ENCODE data around the gene TRMU. TPM values are rescaled to one million over a fixed set of nuclear protein-coding genes. Genes with fewer than 3 reads are reported as not detected.

TRMU gene
- polyA plus RNA-seq, 1 donor (not counting 4 experiments of a cell fraction or from before 2014, with no cell fraction given): 33.6 TPM

GRCh38 chr22:46337870-46338269 is 2.4 kb downstream of the TRMU start:
- H3K9me1 ChIP-seq (ENCODE audit: control insufficient read depth, extremely low read depth, insufficient read depth, low read length): no peaks in the 10 kb centered on the region
- H3K79me2 ChIP-seq (ENCODE audit: control insufficient read depth, insufficient read depth, low read length): peaks cover 38% of the 10 kb centered on the region
- peaks cover 10% of the 10 kb centered on the region for H3K4me1 ChIP-seq (ENCODE audit: control insufficient read depth, extremely low read depth, insufficient read depth, low read length)
- DNase-seq (ENCODE audit: low read depth, low spot score): no peak
- no peak overlapping the region for H3K27ac ChIP-seq (ENCODE audit: control insufficient read depth, insufficient read depth, low read length)
- H3K36me3 ChIP-seq (ENCODE audit: control insufficient read depth in 2 of 2, extremely low read depth in 1 of 2, insufficient read depth in 2 of 2, low read length in 2 of 2): peaks cover 20 to 29% of the 10 kb centered on the region in 2 experiments
- no peaks in the 10 kb centered on the region for H4K20me1 ChIP-seq (ENCODE audit: control insufficient read depth, extremely low read depth, insufficient read depth, low read length)
- H3K27me3 ChIP-seq (ENCODE audit: control insufficient read depth, extremely low read depth, insufficient read depth, low read length): no peaks in the 10 kb centered on the region
- no peaks in the 10 kb centered on the region for H3K9me3 ChIP-seq (ENCODE audit: control insufficient read depth, low read depth, low read length)
- TF ChIP-seq EZH2 (IDR thresholded peaks at IDR 0.05; ENCODE audit: low read length) (no peak), CTCF (optimal IDR thresholded peaks at IDR 0.05 in 1 of 3, IDR thresholded peaks at IDR 0.05 in 1 of 3, conservative IDR thresholded peaks at IDR 0.05 in 1 of 3; ENCODE audit: extremely low read depth in 1 of 3, insufficient read depth in 2 of 3, low read length in 3 of 3) (no peak)
- no peak overlapping the region for H2AFZ ChIP-seq (ENCODE audit: control insufficient read depth, low read length)
- no peak overlapping the region for H3K9ac ChIP-seq (ENCODE audit: control insufficient read depth, extremely low read depth, insufficient read depth, low read length)
- dilution Hi-C loops (cut with MboI; ENCODE audit: extremely low pct_ligation_motif_present, low sequenced_read_pairs): no loop called here
- FAIRE-seq: no peak
- H3K4me2 ChIP-seq (ENCODE audit: control insufficient read depth, extremely low read depth, insufficient read depth, low read depth, low read length): no peak overlapping the region
- no peak overlapping the region for H3K4me3 ChIP-seq (ENCODE audit: control insufficient read depth in 2 of 3, extremely low read depth in 1 of 3, insufficient read depth in 2 of 3, low read depth in 1 of 3, low read length in 3 of 3)

- dilution Hi-C loops (cut with MboI; ENCODE audit: extremely low pct_ligation_motif_present, low sequenced_read_pairs): no loop called here
- TF ChIP-seq EZH2 (IDR thresholded peaks at IDR 0.05; ENCODE audit: low read length) (no peak), CTCF (optimal IDR thresholded peaks at IDR 0.05 in 1 of 3, IDR thresholded peaks at IDR 0.05 in 1 of 3, conservative IDR thresholded peaks at IDR 0.05 in 1 of 3; ENCODE audit: extremely low read depth in 1 of 3, insufficient read depth in 2 of 3, low read length in 3 of 3) (no peak)
- Histone ChIP-seq H3K79me2 (ENCODE audit: control insufficient read depth, insufficient read depth, low read length) (peaks cover 38% of the 10 kb centered on the region), H3K27me3 (ENCODE audit: control insufficient read depth, extremely low read depth, insufficient read depth, low read length) (no peaks in the 10 kb centered on the region), H3K9ac (ENCODE audit: control insufficient read depth, extremely low read depth, insufficient read depth, low read length) (no peak overlapping the region), H3K4me3 (ENCODE audit: control insufficient read depth in 2 of 3, extremely low read depth in 1 of 3, insufficient read depth in 2 of 3, low read depth in 1 of 3, low read length in 3 of 3) (no peak overlapping the region), H3K9me1 (ENCODE audit: control insufficient read depth, extremely low read depth, insufficient read depth, low read length) (no peaks in the 10 kb centered on the region), H2AFZ (ENCODE audit: control insufficient read depth, low read length) (no peak overlapping the region), H3K4me1 (ENCODE audit: control insufficient read depth, extremely low read depth, insufficient read depth, low read length) (peaks cover 10% of the 10 kb centered on the region), H3K27ac (ENCODE audit: control insufficient read depth, insufficient read depth, low read length) (no peak overlapping the region), H3K9me3 (ENCODE audit: control insufficient read depth, low read depth, low read length) (no peaks in the 10 kb centered on the region), H4K20me1 (ENCODE audit: control insufficient read depth, extremely low read depth, insufficient read depth, low read length) (no peaks in the 10 kb centered on the region), H3K36me3 (ENCODE audit: control insufficient read depth in 2 of 2, extremely low read depth in 1 of 2, insufficient read depth in 2 of 2, low read length in 2 of 2) (peaks cover 24 to 34% of the 10 kb centered on the region in 2 experiments), H3K4me2 (ENCODE audit: control insufficient read depth, extremely low read depth, insufficient read depth, low read depth, low read length) (no peak overlapping the region)
- FAIRE-seq (no peak), DNase-seq (ENCODE audit: low read depth, low spot score) (no peak)
These were observed 3.1 kb downstream of the TRMU start for GRCh38 chr22:46338636-46339035.

Measured in keratinocyte (primary cell).